22Rv1 (cell line): ENCODE data around the gene MRPL21.

Experiments
- CTCF ChIP-seq: fragments of 450-650 bp; IDR thresholded peaks from 2 replicates; pipeline ENCODE4 v1.5.1; 2017; ENCODE audit warnings: mild to moderate bottlenecking
- ZFX ChIP-seq: fragments of 450-650 bp; IDR thresholded peaks from 2 replicates; pipeline ENCODE4 v1.6.1; 2017; ENCODE audit warnings: antibody characterized with exemption, borderline replicate concordance

- TF ChIP-seq CTCF (no peak), ZFX (no peak)
Observed at GRCh38 chr11:68934321-68934645, 30.7 kb upstream of the MRPL21 start.
